IPS-NIHi7 (cell line): Measurements from ENCODE around the gene VLDLR.
"Not testable (repeated sequence)": the region's sequence is repeated elsewhere in the genome, so short reads cannot be mapped to it uniquely, and the experiment has no call there.

Experiments
- DNase-seq: peaks from one replicate; pipeline ENCODE4 v3.0.0; 2012; ENCODE audit warnings: mixed read lengths; ENCODE audit errors: extremely low spot score

Gene VLDLR

GRCh38 chr9:2663461-2664173 lies 42.0 kb downstream of the VLDLR start:
- DNase-seq = no peak

GRCh38 chr9:2664174-2665065 lies 42.8 kb downstream of the VLDLR start:
- no peak for DNase-seq

GRCh38 chr9:2666569-2666968 lies 45.0 kb downstream of the VLDLR start:
- DNase-seq = no peak

- DNase-seq = no peak
These were observed 51.6 kb downstream of the VLDLR start for GRCh38 chr9:2673161-2673560.

- no peak for DNase-seq
These were observed 52.7 kb downstream of the VLDLR start for GRCh38 chr9:2674141-2674824.

- no peak for DNase-seq
These were observed 54.2 kb downstream of the VLDLR start for GRCh38 chr9:2675834-2676233.

GRCh38 chr9:2676466-2676865 lies 54.9 kb downstream of the VLDLR start:
- no peak for DNase-seq

- no peak for DNase-seq
These were observed 56.6 kb downstream of the VLDLR start for GRCh38 chr9:2677915-2678889.

GRCh38 chr9:2679011-2679410 lies 57.4 kb downstream of the VLDLR start:
- DNase-seq = no peak

GRCh38 chr9:2681981-2682380 lies 60.4 kb downstream of the VLDLR start:
- no peak for DNase-seq

GRCh38 chr9:2686911-2687310 lies 65.3 kb downstream of the VLDLR start:
- no peak for DNase-seq

- DNase-seq = no peak
These were observed 67.0 kb downstream of the VLDLR start for GRCh38 chr9:2688636-2689035.

- no peak for DNase-seq
These were observed 69.6 kb downstream of the VLDLR start for GRCh38 chr9:2691212-2691611.

GRCh38 chr9:2691626-2692025 lies 70.0 kb downstream of the VLDLR start:
- DNase-seq = no peak

- DNase-seq = no peak
These were observed 71.5 kb downstream of the VLDLR start for GRCh38 chr9:2693056-2693455.

GRCh38 chr9:2697492-2697891 lies 75.9 kb downstream of the VLDLR start:
- no peak for DNase-seq

GRCh38 chr9:2700398-2700797 lies 78.8 kb downstream of the VLDLR start:
- no peak for DNase-seq

- DNase-seq = peak; percentile 26
These were observed 79.4 kb downstream of the VLDLR start for GRCh38 chr9:2700909-2701550.

GRCh38 chr9:2704504-2704903 lies 82.9 kb downstream of the VLDLR start:
- no peak for DNase-seq

- DNase-seq = not testable (repeated sequence)
These were observed 85.7 kb downstream of the VLDLR start for GRCh38 chr9:2707256-2707655.
